HG03196 (cell line): ENCODE results near the gene CCR2.

ENCODE experiments used
- ATAC-seq: cut with Tn5 transposase; IDR thresholded peaks from one replicate; pipeline ENCODE4 v1.9.1; 2021; ENCODE audit not compliant: unreplicated experiment

CCR2 gene

GRCh38 chr3:46354478-46354877 is 567 bp downstream of the CCR2 start:
- ATAC-seq, result no peak

GRCh38 chr3:46354984-46355383 is 1.1 kb downstream of the CCR2 start:
- no peak for ATAC-seq

- no peak for ATAC-seq
These were observed 2.4 kb downstream of the CCR2 start for GRCh38 chr3:46356276-46356675.

- no peak for ATAC-seq
These were observed 3.0 kb downstream of the CCR2 start for GRCh38 chr3:46356909-46357308.

- no peak for ATAC-seq
These were observed 4.6 kb downstream of the CCR2 start for GRCh38 chr3:46358466-46358865.

DNA sequence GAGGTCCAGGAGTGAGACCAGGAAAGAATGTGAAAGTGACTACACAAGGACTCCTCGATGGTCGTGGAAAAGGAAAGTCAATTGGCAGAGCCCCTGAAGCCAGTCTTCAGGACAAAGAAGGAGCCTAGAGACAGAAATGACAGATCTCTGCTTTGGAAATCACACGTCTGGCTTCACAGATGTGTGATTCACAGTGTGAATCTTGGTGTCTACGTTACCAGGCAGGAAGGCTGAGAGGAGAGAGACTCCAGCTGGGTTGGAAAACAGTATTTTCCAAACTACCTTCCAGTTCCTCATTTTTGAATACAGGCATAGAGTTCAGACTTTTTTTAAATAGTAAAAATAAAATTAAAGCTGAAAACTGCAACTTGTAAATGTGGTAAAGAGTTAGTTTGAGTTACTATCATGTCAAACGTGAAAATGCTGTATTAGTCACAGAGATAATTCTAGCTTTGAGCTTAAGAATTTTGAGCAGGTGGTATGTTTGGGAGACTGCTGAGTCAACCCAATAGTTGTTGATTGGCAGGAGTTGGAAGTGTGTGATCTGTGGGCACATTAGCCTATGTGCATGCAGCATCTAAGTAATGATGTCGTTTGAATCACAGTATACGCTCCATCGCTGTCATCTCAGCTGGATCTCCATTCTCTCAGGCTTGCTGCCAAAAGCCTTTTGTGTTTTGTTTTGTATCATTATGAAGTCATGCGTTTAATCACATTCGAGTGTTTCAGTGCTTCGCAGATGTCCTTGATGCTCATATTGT is 6.0 kb downstream of the CCR2 start:
- ATAC-seq, result no peak

DNA sequence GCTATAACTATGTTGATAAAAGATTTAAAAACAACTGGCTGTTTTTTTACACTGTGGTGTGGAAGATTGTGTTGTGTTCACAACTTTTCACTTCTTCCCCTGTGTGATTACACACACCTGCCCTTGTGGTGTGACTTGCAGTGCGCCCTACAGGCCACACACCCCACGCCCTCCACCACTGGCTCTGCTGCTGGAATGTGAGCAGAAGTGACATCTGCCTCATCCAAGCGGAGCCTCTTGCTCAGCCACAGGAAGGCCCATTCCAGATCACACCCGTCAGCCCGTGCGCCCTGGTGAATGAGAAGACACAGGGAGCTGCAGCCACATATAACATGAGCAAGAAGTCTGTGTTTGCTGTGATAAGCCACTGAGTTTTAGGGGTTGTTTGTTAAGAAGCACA is 7.0 kb downstream of the CCR2 start:
- ATAC-seq, result no peak

- no peak for ATAC-seq
These were observed 7.7 kb downstream of the CCR2 start for GRCh38 chr3:46361408-46362283.

DNA sequence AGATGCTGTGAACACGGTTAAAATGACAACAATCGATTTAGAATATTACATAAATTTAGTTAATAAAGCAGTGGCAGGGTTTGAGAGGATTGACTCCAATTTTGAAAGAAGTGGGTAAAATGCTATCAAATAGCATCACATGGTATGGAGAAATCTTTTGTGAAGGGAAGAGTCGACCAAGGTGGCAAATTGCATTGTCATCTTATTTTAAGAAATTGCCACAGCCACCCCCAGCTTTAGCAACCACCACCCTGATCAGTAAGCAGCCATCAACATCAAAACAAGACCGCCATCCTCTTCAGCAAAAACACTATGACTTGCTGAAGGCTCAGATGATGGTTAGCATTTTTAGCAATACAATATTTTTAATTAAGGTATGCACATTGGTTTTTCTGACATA is 11.1 kb downstream of the CCR2 start:
- ATAC-seq, result no peak

GRCh38 chr3:46365737-46366524 is 12.0 kb downstream of the CCR2 start:
- no peak for ATAC-seq

DNA sequence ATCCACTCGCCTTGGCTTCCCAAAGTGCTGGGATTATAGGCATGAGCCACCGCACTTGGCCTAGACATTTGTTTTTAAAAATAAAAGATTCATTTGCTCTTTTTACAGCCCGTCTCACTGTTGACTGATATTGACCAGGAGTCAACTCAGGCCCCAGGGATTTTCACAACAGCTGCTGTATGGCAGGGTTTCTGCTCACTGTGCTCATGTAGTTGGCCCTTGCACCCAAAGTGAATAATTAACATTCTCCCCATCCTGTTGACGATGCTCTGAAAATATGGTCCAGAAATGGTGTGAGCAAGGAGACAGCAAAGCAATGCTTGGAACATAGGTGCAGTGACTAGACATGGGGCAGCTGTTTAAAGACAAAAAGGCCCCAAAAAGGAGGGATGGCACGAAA is 13.9 kb downstream of the CCR2 start:
- no peak for ATAC-seq

DNA sequence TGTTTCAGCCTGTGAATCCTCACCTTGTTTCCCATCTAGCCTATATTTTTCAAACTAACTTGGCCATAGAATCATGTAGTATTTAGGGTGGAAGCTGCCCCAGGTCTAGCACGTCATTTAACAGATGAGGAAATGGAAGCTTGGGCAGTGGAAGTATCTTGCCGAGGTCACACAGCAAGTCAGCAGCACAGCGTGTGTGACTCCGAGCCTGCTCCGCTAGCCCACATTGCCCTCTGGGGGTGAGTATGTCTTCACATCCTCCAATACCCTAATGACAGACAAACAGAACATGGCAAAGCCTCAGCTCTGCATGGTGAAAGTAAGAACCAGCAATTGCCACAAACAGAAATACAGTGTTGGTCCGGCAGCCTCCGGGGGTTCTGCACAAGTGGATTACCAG is 14.7 kb downstream of the CCR2 start:
- no peak for ATAC-seq

DNA sequence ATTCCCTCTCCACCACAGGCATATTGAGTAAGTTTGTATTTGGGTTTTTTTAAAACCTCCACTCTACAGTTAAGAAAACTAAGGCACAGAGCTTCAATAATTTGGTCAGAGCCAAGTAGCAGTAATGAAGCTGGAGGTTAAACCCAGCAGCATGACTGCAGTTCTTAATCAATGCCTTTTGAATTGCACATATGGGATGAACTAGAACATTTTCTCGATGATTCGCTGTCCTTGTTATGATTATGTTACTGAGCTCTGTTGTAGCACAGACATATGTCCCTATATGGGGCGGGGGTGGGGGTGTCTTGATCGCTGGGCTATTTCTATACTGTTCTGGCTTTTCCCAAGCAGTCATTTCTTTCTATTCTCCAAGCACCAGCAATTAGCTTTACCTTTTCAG is 15.2 kb downstream of the CCR2 start:
- ATAC-seq, result no peak

DNA sequence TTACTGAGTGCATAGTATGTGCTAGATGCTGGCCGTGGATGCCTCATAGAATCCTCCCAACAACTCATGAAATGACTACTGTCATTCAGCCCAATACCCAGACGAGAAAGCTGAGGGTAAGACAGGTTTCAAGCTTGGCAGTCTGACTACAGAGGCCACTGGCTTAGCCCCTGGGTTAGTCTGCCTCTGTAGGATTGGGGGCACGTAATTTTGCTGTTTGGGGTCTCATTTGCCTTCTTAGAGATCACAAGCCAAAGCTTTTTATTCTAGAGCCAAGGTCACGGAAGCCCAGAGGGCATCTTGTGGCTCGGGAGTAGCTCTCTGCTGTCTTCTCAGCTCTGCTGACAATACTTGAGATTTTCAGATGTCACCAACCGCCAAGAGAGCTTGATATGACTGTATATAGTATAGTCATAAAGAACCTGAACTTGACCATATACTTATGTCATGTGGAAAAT is 15.8 kb downstream of the CCR2 start:
- ATAC-seq, result peak; percentile 54

GRCh38 chr3:46370839-46371518 is 17.1 kb downstream of the CCR2 start, which contains the start of gene CCR5:
Gene CCR5 (plus strand): TSS chr3:46370946. CDS start chr3:46372903, 1,957 bp downstream.
- ATAC-seq, result no peak

DNA sequence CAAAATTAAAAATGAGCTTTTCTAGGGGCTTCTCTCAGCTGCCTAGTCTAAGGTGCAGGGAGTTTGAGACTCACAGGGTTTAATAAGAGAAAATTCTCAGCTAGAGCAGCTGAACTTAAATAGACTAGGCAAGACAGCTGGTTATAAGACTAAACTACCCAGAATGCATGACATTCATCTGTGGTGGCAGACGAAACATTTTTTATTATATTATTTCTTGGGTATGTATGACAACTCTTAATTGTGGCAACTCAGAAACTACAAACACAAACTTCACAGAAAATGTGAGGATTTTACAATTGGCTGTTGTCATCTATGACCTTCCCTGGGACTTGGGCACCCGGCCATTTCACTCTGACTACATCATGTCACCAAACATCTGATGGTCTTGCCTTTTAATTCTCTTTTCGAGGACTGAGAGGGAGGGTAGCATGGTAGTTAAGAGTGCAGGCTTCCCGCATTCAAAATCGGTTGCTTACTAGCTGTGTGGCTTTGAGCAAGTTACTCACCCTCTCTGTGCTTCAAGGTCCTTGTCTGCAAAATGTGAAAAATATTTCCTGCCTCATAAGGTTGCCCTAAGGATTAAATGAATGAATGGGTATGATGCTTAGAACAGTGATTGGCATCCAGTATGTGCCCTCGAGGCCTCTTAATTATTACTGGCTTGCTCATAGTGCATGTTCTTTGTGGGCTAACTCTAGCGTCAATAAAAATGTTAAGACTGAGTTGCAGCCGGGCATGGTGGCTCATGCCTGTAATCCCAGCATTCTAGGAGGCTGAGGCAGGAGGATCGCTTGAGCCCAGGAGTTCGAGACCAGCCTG is 17.8 kb downstream of the CCR2 start:
- ATAC-seq, result no peak

GRCh38 chr3:46372492-46373359 is 18.8 kb downstream of the CCR2 start:
- no peak for ATAC-seq

DNA sequence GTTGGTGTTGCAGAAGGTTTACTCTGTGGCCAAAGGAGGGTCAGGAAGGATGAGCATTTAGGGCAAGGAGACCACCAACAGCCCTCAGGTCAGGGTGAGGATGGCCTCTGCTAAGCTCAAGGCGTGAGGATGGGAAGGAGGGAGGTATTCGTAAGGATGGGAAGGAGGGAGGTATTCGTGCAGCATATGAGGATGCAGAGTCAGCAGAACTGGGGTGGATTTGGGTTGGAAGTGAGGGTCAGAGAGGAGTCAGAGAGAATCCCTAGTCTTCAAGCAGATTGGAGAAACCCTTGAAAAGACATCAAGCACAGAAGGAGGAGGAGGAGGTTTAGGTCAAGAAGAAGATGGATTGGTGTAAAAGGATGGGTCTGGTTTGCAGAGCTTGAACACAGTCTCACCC is 20.8 kb downstream of the CCR2 start:
- ATAC-seq, result no peak

- ATAC-seq, result no peak
These were observed 21.3 kb downstream of the CCR2 start for GRCh38 chr3:46375218-46375617.
